ENCODE results near the gene OOSP1. TPM values are rescaled to one million over a fixed set of nuclear protein-coding genes. Genes with fewer than 3 reads are reported as not detected.

Gene OOSP1
- total and polyA plus RNA-seq, 2 experiments from 2014 or later = not detected

DNA sequence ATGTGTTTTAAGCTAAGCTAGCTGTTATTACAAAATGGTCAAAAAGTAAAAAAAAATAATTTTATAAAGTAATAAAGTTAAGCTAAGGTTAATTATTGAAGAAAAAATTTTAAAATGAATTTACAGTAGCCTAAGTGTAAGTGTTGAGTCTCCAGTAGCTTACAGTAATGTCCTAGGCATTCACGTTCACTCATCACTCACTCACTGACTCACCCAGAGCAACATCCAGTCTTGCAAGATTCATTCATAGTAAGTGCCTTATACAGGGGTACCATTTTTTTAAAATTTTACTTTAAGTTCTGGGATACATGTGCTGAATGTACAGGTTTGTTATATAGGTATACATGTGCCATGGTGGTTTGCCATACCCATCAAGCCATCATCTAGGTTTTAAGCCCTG lies 67.1 kb downstream of the OOSP1 start (continued):
- TF ChIP-seq, protein P1, sequence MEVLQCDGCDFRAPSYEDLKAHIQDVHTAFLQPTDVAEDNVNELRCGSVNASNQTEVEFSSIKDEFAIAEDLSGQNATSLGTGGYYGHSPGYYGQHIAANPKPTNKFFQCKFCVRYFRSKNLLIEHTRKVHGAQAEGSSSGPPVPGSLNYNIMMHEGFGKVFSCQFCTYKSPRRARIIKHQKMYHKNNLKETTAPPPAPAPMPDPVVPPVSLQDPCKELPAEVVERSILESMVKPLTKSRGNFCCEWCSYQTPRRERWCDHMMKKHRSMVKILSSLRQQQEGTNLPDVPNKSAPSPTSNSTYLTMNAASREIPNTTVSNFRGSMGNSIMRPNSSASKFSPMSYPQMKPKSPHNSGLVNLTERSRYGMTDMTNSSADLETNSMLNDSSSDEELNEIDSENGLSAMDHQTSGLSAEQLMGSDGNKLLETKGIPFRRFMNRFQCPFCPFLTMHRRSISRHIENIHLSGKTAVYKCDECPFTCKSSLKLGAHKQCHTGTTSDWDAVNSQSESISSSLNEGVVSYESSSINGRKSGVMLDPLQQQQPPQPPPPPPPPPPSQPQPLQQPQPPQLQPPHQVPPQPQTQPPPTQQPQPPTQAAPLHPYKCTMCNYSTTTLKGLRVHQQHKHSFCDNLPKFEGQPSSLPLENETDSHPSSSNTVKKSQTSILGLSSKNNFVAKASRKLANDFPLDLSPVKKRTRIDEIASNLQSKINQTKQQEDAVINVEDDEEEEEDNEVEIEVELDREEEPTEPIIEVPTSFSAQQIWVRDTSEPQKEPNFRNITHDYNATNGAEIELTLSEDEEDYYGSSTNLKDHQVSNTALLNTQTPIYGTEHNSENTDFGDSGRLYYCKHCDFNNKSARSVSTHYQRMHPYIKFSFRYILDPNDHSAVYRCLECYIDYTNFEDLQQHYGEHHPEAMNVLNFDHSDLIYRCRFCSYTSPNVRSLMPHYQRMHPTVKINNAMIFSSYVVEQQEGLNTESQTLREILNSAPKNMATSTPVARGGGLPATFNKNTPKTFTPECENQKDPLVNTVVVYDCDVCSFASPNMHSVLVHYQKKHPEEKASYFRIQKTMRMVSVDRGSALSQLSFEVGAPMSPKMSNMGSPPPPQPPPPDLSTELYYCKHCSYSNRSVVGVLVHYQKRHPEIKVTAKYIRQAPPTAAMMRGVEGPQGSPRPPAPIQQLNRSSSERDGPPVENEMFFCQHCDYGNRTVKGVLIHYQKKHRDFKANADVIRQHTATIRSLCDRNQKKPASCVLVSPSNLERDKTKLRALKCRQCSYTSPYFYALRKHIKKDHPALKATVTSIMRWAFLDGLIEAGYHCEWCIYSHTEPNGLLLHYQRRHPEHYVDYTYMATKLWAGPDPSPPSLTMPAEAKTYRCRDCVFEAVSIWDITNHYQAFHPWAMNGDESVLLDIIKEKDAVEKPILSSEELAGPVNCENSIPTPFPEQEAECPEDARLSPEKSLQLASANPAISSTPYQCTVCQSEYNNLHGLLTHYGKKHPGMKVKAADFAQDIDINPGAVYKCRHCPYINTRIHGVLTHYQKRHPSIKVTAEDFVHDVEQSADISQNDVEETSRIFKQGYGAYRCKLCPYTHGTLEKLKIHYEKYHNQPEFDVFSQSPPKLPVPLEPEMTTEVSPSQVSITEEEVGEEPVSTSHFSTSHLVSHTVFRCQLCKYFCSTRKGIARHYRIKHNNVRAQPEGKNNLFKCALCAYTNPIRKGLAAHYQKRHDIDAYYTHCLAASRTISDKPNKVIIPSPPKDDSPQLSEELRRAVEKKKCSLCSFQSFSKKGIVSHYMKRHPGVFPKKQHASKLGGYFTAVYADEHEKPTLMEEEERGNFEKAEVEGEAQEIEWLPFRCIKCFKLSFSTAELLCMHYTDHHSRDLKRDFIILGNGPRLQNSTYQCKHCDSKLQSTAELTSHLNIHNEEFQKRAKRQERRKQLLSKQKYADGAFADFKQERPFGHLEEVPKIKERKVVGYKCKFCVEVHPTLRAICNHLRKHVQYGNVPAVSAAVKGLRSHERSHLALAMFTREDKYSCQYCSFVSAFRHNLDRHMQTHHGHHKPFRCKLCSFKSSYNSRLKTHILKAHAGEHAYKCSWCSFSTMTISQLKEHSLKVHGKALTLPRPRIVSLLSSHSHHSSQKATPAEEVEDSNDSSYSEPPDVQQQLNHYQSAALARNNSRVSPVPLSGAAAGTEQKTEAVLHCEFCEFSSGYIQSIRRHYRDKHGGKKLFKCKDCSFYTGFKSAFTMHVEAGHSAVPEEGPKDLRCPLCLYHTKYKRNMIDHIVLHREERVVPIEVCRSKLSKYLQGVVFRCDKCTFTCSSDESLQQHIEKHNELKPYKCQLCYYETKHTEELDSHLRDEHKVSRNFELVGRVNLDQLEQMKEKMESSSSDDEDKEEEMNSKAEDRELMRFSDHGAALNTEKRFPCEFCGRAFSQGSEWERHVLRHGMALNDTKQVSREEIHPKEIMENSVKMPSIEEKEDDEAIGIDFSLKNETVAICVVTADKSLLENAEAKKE (CRISPR knock-in tag; IDR thresholded peaks at IDR 0.05) = no peak
- no peak for TF ChIP-seq POLR2AphosphoS5 (IDR thresholded peaks at IDR 0.05; ENCODE audit: low read depth)

Other genes starting within 250 kb of the OOSP1 start
- not detected in 2 replicates for gene OR10V1, start 224.6 kb upstream of the OOSP1 start, total RNA-seq (2014; rRNA removed; shearing (Covaris generic))
- gene OR10V1, start 224.6 kb upstream of the OOSP1 start, polyA plus RNA-seq (2016; fragmentation: Nextera tagmentation; extraction: Ambion mirVana) = not detected in 2 replicates
- gene STX3, start 183.1 kb upstream of the OOSP1 start, total RNA-seq (2014; rRNA removed; shearing (Covaris generic)) = 47.9 and 65.5 TPM in 2 replicates
- 19.0 and 20.0 TPM in 2 replicates for gene STX3, start 183.1 kb upstream of the OOSP1 start, polyA plus RNA-seq (2016; fragmentation: Nextera tagmentation; extraction: Ambion mirVana)
- gene MRPL16, start 127.7 kb upstream of the OOSP1 start, total RNA-seq (2014; rRNA removed; shearing (Covaris generic)) = 74.8 and 77.4 TPM in 2 replicates
- gene MRPL16, start 127.7 kb upstream of the OOSP1 start, polyA plus RNA-seq (2016; fragmentation: Nextera tagmentation; extraction: Ambion mirVana) = 149 and 176 TPM in 2 replicates
- gene CBLIF, start 92.9 kb upstream of the OOSP1 start, total RNA-seq (2014; rRNA removed; shearing (Covaris generic)) = not detected in 2 replicates
- gene CBLIF, start 92.9 kb upstream of the OOSP1 start, polyA plus RNA-seq (2016; fragmentation: Nextera tagmentation; extraction: Ambion mirVana) = not detected in 2 replicates
- not detected in 2 replicates for gene TCN1, start 71.9 kb upstream of the OOSP1 start, total RNA-seq (2014; rRNA removed; shearing (Covaris generic))
- gene TCN1, start 71.9 kb upstream of the OOSP1 start, polyA plus RNA-seq (2016; fragmentation: Nextera tagmentation; extraction: Ambion mirVana) = not detected in 2 replicates
- gene OOSP3, start 59.6 kb upstream of the OOSP1 start, total RNA-seq (2014; rRNA removed; shearing (Covaris generic)) = not detected in 2 replicates
- 0.35 TPM in 1 of 2 replicates, not detected in the other for gene OOSP3, start 59.6 kb upstream of the OOSP1 start, polyA plus RNA-seq (2016; fragmentation: Nextera tagmentation; extraction: Ambion mirVana)
- not detected in 2 replicates for gene OOSP4A, start 25.6 kb downstream of the OOSP1 start, total RNA-seq (2014; rRNA removed; shearing (Covaris generic))
- gene OOSP4A, start 25.6 kb downstream of the OOSP1 start, polyA plus RNA-seq (2016; fragmentation: Nextera tagmentation; extraction: Ambion mirVana) = not detected in 2 replicates
- gene OOSP4B, start 78.7 kb downstream of the OOSP1 start, total RNA-seq (2014; rRNA removed; shearing (Covaris generic)) = not detected in 2 replicates
- not detected in 2 replicates for gene OOSP4B, start 78.7 kb downstream of the OOSP1 start, polyA plus RNA-seq (2016; fragmentation: Nextera tagmentation; extraction: Ambion mirVana)
- gene OOSP2, start 102.0 kb downstream of the OOSP1 start, total RNA-seq (2014; rRNA removed; shearing (Covaris generic)) = not detected in 2 replicates
- gene OOSP2, start 102.0 kb downstream of the OOSP1 start, polyA plus RNA-seq (2016; fragmentation: Nextera tagmentation; extraction: Ambion mirVana) = not detected in 2 replicates
- not detected in 2 replicates for gene MS4A3, start 118.2 kb downstream of the OOSP1 start, total RNA-seq (2014; rRNA removed; shearing (Covaris generic))
- gene MS4A3, start 118.2 kb downstream of the OOSP1 start, polyA plus RNA-seq (2016; fragmentation: Nextera tagmentation; extraction: Ambion mirVana) = not detected in 2 replicates
- not detected in 2 replicates for gene MS4A2, start 150.2 kb downstream of the OOSP1 start, total RNA-seq (2014; rRNA removed; shearing (Covaris generic))
- not detected in 2 replicates for gene MS4A2, start 150.2 kb downstream of the OOSP1 start, polyA plus RNA-seq (2016; fragmentation: Nextera tagmentation; extraction: Ambion mirVana)
- not detected in 2 replicates for gene MS4A6A, start 244.7 kb downstream of the OOSP1 start, total RNA-seq (2014; rRNA removed; shearing (Covaris generic))
- gene MS4A6A, start 244.7 kb downstream of the OOSP1 start, polyA plus RNA-seq (2016; fragmentation: Nextera tagmentation; extraction: Ambion mirVana) = not detected in 2 replicates